ENCODE results near the gene GRIN2A.

DNA sequence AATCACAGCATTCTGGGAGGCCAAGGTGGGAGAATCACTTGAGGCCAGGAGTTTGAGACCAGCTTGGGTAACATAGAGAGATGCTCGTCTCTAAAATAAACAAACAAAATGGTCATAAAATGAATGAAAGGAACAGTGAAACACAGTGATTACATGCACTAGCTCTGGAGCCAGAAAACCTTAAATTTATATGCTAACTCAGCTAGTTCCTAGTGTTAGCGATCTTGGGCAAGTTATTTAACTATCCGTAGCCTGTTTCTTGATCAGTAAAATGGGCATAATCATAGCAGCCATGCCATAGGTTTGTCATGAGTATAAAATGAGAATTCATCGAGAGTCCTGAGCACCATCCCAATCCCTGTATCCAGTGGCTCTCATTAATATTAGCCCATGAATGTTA is 271.0 kb downstream of the GRIN2A start:
- TF ChIP-seq, protein P1, sequence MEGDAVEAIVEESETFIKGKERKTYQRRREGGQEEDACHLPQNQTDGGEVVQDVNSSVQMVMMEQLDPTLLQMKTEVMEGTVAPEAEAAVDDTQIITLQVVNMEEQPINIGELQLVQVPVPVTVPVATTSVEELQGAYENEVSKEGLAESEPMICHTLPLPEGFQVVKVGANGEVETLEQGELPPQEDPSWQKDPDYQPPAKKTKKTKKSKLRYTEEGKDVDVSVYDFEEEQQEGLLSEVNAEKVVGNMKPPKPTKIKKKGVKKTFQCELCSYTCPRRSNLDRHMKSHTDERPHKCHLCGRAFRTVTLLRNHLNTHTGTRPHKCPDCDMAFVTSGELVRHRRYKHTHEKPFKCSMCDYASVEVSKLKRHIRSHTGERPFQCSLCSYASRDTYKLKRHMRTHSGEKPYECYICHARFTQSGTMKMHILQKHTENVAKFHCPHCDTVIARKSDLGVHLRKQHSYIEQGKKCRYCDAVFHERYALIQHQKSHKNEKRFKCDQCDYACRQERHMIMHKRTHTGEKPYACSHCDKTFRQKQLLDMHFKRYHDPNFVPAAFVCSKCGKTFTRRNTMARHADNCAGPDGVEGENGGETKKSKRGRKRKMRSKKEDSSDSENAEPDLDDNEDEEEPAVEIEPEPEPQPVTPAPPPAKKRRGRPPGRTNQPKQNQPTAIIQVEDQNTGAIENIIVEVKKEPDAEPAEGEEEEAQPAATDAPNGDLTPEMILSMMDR (IDR thresholded peaks at IDR 0.05; ENCODE audit: poor library complexity, severe bottlenecking), result no peak
- TF ChIP-seq EZH2 (IDR thresholded peaks at IDR 0.05; ENCODE audit: borderline replicate concordance, insufficient read depth, low read length, poor library complexity, severe bottlenecking), result no peak
